GM12878 (cell line): ENCODE data around the gene CRYGC.

Source experiments
- BRCA1 ChIP-seq: IDR thresholded peaks from 2 replicates; pipeline ENCODE4 v1.6.1; 2011; ENCODE audit warnings: low read depth, low read length, improper control_type of control experiment
- CBX5 ChIP-seq: sonication (generic); IDR thresholded peaks from 2 replicates; pipeline ENCODE4 v1.6.1; 2016; ENCODE audit warnings: low read depth, moderate library complexity, mild to moderate bottlenecking, inconsistent platforms
- ELK1 ChIP-seq: IDR thresholded peaks from 2 replicates; pipeline ENCODE4 v1.6.1; 2012; ENCODE audit warnings: low read depth, low read length, improper control_type of control experiment
- EZH2 ChIP-seq: IDR thresholded peaks from 2 replicates; pipeline ENCODE4 v1.6.1; 2012; ENCODE audit warnings: low read depth, mild to moderate bottlenecking, control low read depth, inconsistent platforms, low read length, borderline replicate concordance; ENCODE audit not compliant: control insufficient read depth
- TF ChIP-seq, protein P1 (sequence below), 3 experiments: IDR thresholded peaks in 2 of 3; conservative IDR thresholded peaks in 1 of 3; 2 replicates each; pipeline ENCODE4 v1.5.1; 2011; ENCODE audit warnings: low read depth in 3 of 3, low read length in 3 of 3, mild to moderate bottlenecking in 3 of 3, control low read depth in 2 of 3, moderate library complexity in 2 of 3, inconsistent platforms in 1 of 3, mixed read lengths in 1 of 3; ENCODE audit not compliant: control insufficient read depth in 2 of 3, insufficient read depth in 1 of 3; ENCODE audit errors: extremely low read depth in 1 of 3

GRCh38 chr2:208156439-208156838 is 26.8 kb upstream of the CRYGC start:
- TF ChIP-seq, protein P1, sequence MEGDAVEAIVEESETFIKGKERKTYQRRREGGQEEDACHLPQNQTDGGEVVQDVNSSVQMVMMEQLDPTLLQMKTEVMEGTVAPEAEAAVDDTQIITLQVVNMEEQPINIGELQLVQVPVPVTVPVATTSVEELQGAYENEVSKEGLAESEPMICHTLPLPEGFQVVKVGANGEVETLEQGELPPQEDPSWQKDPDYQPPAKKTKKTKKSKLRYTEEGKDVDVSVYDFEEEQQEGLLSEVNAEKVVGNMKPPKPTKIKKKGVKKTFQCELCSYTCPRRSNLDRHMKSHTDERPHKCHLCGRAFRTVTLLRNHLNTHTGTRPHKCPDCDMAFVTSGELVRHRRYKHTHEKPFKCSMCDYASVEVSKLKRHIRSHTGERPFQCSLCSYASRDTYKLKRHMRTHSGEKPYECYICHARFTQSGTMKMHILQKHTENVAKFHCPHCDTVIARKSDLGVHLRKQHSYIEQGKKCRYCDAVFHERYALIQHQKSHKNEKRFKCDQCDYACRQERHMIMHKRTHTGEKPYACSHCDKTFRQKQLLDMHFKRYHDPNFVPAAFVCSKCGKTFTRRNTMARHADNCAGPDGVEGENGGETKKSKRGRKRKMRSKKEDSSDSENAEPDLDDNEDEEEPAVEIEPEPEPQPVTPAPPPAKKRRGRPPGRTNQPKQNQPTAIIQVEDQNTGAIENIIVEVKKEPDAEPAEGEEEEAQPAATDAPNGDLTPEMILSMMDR (IDR thresholded peaks at IDR 0.05 in 2 of 3, conservative IDR thresholded peaks at IDR 0.05 in 1 of 3; ENCODE audit: control insufficient read depth in 2 of 3, extremely low read depth in 1 of 3, insufficient read depth in 1 of 3, low read depth in 3 of 3, low read length in 3 of 3) = no peak
- TF ChIP-seq CBX5 (no peak), EZH2 (no peak), BRCA1 (no peak), ELK1 (no peak)
